ENCODE measurements around the gene UBA52. TPM values are rescaled to one million over a fixed set of nuclear protein-coding genes. Genes with fewer than 3 reads are reported as not detected.
A peak's percentile ranks its signal among the peaks of the same experiment; 100 is the strongest.

The UBA52 gene
- total and polyA plus RNA-seq, 9 donors, result 1,127 to 1,404 (median 1,266) TPM

DNA sequence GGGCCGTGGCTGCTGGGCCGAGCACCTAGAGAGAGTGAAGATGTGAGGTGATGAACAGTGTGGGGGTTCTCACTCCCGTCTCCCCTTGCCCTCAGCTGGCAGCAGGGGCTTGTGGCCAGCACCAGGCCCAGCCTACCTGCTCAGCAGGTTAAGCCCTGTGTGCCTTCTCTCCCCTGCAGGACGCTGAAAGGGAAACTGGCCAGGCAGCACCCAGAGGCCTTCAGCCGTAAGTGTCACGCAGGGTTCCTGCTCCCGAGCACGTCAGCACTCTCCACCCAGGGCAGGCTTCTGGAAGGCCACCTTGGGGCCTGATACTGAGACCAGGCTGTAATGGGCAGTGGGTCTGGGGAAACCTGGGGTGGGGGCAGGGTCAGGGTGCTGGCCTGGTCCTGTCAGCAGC lies 4.7 kb upstream of the UBA52 start:
- no peaks in the 10 kb centered on the region for H3K27me3 ChIP-seq (ENCODE audit: control insufficient read depth, insufficient read depth, low read length)
- H3K4me3 ChIP-seq (ENCODE audit: low read length), result no peak overlapping the region
- DNase-seq, result no peak
- peaks cover 7% of the 10 kb centered on the region for H3K4me1 ChIP-seq (ENCODE audit: control insufficient read depth, insufficient read depth, low read length)
- 88% methylated on average over 8 of the region's 8 CpGs for WGBS (ENCODE audit: insufficient coverage)
- H3K9me3 ChIP-seq (replicated peaks; ENCODE audit: control insufficient read depth, low read depth, low read length), result no peaks in the 10 kb centered on the region
- no peak overlapping the region for H3K27ac ChIP-seq (ENCODE audit: low read length)
- H3K36me3 ChIP-seq (ENCODE audit: control insufficient read depth, insufficient read depth, low read length), result peaks cover 60% of the 10 kb centered on the region

DNA sequence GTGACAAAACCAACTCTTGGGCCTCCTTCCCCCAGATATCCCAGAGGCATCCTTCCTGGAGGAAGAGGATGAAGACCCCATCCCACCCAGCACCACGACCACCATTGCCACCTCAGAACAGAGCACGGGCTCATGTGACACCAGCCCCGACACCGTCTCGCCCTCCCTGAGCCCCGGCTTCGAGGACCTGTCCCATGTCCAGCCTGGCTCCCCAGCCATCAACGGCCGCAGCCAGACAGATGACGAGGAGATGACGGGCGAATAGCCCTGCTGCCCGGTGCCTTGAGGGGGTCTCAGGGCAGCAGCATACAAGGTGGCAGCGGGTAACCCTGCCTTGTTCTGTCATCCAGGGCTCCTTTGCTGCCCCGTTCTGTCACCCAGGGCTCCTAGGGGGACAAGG lies 3.3 kb upstream of the UBA52 start:
- Histone ChIP-seq H3K27ac (ENCODE audit: low read length) (no peak overlapping the region), H3K9me3 (replicated peaks; ENCODE audit: control insufficient read depth, low read depth, low read length) (no peaks in the 10 kb centered on the region), H3K27me3 (ENCODE audit: control insufficient read depth, insufficient read depth, low read length) (no peaks in the 10 kb centered on the region), H3K4me3 (ENCODE audit: low read length) (no peak overlapping the region), H3K36me3 (ENCODE audit: control insufficient read depth, insufficient read depth, low read length) (peaks cover 57% of the 10 kb centered on the region), H3K4me1 (ENCODE audit: control insufficient read depth, insufficient read depth, low read length) (peaks cover 16% of the 10 kb centered on the region)
- no peak for DNase-seq
- WGBS (ENCODE audit: insufficient coverage), result 92% methylated on average over 12 of the region's 15 CpGs

DNA sequence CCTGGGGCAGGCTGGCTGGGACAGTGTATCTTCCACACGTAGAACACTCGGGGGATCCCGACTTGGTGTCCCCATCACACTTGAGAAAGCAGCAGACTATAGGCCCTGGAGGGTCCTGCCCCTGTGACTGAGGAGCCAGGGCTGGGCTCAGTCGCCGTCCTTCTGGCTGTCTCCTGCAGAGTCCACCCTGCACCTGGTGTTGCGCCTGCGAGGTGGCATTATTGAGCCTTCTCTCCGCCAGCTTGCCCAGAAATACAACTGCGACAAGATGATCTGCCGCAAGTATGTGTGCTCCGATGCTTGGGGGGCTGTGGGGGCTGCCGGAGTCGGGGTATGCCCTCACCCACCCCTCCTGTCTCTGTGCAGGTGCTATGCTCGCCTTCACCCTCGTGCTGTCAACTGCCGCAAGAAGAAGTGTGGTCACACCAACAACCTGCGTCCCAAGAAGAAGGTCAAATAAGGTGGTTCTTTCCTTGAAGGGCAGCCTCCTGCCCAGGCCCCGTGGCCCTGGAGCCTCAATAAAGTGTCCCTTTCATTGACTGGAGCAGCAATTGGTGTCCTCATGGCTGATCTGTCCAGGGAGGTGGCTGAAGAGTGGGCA lies 3.1 kb downstream of the UBA52 start:
- DNase-seq, result no peak
- Histone ChIP-seq H3K9me3 (replicated peaks; ENCODE audit: control insufficient read depth, low read depth, low read length) (no peaks in the 10 kb centered on the region), H3K4me1 (ENCODE audit: control insufficient read depth, insufficient read depth, low read length) (peaks cover 17% of the 10 kb centered on the region), H3K27me3 (ENCODE audit: control insufficient read depth, insufficient read depth, low read length) (no peaks in the 10 kb centered on the region), H3K36me3 (ENCODE audit: control insufficient read depth, insufficient read depth, low read length) (peaks cover 51% of the 10 kb centered on the region), H3K4me3 (ENCODE audit: low read length) (no peak overlapping the region), H3K27ac (ENCODE audit: low read length) (no peak overlapping the region)
- WGBS (ENCODE audit: insufficient coverage), result 97% methylated on average over 14 of the region's 18 CpGs

DNA sequence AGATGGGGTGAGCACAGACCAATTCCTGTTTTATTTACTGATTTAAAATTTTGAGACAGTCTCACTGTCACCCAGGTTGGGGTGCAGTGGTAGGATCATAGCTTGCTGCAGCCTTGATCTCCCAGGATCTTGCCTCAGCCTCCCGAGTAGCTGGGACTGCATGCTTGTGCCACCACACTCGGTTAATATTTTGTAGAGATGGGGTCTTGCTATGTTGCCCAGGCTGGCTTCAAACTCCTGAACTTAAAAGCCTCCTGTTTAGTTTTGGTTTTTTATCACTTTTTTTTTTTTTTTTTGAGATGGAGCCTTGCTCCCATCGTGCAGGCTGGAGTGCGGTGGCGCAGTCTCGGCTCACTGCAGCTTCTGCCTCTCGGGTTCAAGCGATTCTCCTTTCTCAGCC lies 4.7 kb downstream of the UBA52 start:
- Histone ChIP-seq H3K36me3 (ENCODE audit: control insufficient read depth, insufficient read depth, low read length) (peaks cover 51% of the 10 kb centered on the region), H3K9me3 (replicated peaks; ENCODE audit: control insufficient read depth, low read depth, low read length) (no peaks in the 10 kb centered on the region), H3K27ac (ENCODE audit: low read length) (no peak overlapping the region), H3K4me3 (ENCODE audit: low read length) (no peak overlapping the region), H3K27me3 (ENCODE audit: control insufficient read depth, insufficient read depth, low read length) (no peaks in the 10 kb centered on the region), H3K4me1 (ENCODE audit: control insufficient read depth, insufficient read depth, low read length) (peaks cover 13% of the 10 kb centered on the region)
- WGBS (ENCODE audit: insufficient coverage), result no CpG with 5 or more reads among the region's 8 CpGs
- no peak for DNase-seq

DNA sequence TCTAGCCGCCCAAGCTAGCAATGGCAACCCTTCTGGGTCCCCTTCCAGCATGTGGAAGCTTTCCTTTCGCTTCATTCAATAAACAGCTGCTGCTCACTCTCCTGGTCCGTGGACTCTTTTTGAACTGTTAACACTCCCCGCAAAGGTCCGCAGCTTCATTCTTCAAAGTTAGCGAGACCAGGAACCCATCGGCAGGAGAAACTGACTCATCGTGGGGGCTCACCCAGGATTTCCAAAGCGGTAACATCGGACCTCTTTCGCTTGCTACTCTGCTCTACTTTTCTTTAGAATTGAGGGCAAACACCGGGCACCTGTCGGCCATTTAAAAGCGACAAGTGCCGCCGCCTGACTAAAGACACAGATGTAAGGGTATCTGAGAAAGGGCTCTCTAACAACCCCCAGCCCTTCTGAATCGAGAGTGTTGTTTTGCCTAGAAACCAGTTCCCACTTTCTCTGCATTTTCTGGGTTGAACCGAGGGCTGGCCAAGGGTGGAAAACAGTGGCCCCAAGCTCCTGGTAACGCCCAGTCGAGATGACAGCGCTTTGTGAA lies 5.8 kb downstream of the UBA52 start:
- H3K27ac ChIP-seq (ENCODE audit: low read length), result no peak overlapping the region
- H3K9me3 ChIP-seq (replicated peaks; ENCODE audit: control insufficient read depth, low read depth, low read length), result no peaks in the 10 kb centered on the region
- no peaks in the 10 kb centered on the region for H3K27me3 ChIP-seq (ENCODE audit: control insufficient read depth, insufficient read depth, low read length)
- H3K4me3 ChIP-seq (ENCODE audit: low read length), result no peak overlapping the region
- H3K4me1 ChIP-seq (ENCODE audit: control insufficient read depth, insufficient read depth, low read length), result peaks cover 10% of the 10 kb centered on the region
- peaks cover 51% of the 10 kb centered on the region for H3K36me3 ChIP-seq (ENCODE audit: control insufficient read depth, insufficient read depth, low read length)
- WGBS (ENCODE audit: insufficient coverage), result 78% methylated on average over 15 of the region's 21 CpGs
- DNase-seq, result no peak

DNA sequence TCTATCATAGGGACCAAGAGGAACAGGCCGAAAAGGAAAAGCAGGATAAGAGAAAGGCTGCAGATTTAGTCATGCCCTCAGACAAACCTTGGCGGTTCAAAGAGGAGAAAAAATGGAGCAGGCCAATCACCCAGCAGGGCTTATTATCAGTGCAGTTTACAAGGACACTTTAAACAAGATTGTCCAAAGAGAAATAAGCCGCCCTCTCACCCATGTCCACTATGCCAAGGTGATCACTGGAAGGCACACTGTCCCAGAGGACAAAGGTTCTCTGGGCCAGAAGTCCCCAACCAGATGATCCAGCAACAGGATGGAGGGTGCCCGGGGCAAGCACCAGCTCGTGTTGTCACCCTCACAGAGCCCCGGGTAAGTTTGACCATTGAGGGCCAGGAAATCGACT lies 8.7 kb downstream of the UBA52 start:
- no peak for DNase-seq
- Histone ChIP-seq H3K4me3 (ENCODE audit: low read length) (no peak overlapping the region), H3K9me3 (replicated peaks; ENCODE audit: control insufficient read depth, low read depth, low read length) (no peaks in the 10 kb centered on the region), H3K36me3 (ENCODE audit: control insufficient read depth, insufficient read depth, low read length) (peaks cover 28% of the 10 kb centered on the region), H3K27ac (ENCODE audit: low read length) (no peak overlapping the region), H3K27me3 (ENCODE audit: control insufficient read depth, insufficient read depth, low read length) (no peaks in the 10 kb centered on the region), H3K4me1 (ENCODE audit: control insufficient read depth, insufficient read depth, low read length) (no peaks in the 10 kb centered on the region)
- 76% methylated on average over 5 of the region's 7 CpGs for WGBS (ENCODE audit: insufficient coverage)

DNA sequence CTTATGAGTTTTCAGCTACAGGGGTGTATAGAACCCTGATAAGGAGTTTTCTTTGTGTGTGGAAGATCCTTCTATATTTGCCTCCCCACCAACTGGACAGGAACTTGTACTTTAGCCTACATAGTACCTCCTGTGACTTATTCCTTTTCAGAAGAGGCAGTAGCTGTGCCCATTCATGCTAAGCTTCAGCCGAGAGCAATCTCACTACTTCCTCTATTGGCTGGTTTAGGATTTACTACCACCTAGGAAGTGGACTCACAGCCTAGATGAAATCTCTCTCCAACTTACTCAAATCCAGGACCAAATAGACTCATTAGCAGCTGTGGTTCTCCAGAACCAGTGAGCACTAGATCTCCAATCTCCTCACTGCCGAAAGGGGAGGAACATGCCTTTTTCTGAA lies 14.6 kb downstream of the UBA52 start:
- Histone ChIP-seq H3K27me3 (ENCODE audit: control insufficient read depth, insufficient read depth, low read length) (no peaks in the 10 kb centered on the region), H3K36me3 (ENCODE audit: control insufficient read depth, insufficient read depth, low read length) (peaks cover 5% of the 10 kb centered on the region), H3K4me1 (ENCODE audit: control insufficient read depth, insufficient read depth, low read length) (peaks cover 28% of the 10 kb centered on the region), H3K27ac (ENCODE audit: low read length) (no peak overlapping the region), H3K4me3 (ENCODE audit: low read length) (no peak overlapping the region), H3K9me3 (replicated peaks; ENCODE audit: control insufficient read depth, low read depth, low read length) (no peaks in the 10 kb centered on the region)
- WGBS (ENCODE audit: insufficient coverage), result 0% methylated on average over 1 of the region's 2 CpGs
- no peak for DNase-seq

DNA sequence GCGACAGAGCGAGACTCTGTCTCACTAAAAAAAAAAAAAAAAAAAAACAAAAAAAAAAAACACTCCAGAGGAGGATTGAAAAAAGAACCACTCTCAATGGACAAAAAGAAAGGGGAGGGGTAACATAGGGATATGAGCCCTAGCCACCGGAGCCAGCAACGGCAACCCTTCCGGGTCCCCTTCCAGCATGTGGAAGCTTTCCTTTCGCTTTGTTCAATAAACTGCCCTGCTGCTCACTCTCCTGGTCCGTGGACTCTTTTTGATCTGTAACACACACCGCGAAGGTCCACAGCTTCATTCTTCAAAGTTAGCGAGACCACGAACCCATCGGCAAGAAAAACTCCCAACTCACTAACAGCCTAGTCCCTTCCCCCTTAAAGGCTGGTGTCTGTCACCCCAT lies 15.9 kb downstream of the UBA52 start:
- H3K27me3 ChIP-seq (ENCODE audit: control insufficient read depth, insufficient read depth, low read length), result no peaks in the 10 kb centered on the region
- H3K36me3 ChIP-seq (ENCODE audit: control insufficient read depth, insufficient read depth, low read length), result peaks cover 13% of the 10 kb centered on the region
- H3K27ac ChIP-seq (ENCODE audit: low read length), result no peak overlapping the region
- WGBS (ENCODE audit: insufficient coverage), result 87% methylated on average over 7 of the region's 12 CpGs
- no peak overlapping the region for H3K4me3 ChIP-seq (ENCODE audit: low read length)
- H3K9me3 ChIP-seq (replicated peaks; ENCODE audit: control insufficient read depth, low read depth, low read length), result no peaks in the 10 kb centered on the region
- peaks cover 34% of the 10 kb centered on the region for H3K4me1 ChIP-seq (ENCODE audit: control insufficient read depth, insufficient read depth, low read length)
- no peak for DNase-seq

DNA sequence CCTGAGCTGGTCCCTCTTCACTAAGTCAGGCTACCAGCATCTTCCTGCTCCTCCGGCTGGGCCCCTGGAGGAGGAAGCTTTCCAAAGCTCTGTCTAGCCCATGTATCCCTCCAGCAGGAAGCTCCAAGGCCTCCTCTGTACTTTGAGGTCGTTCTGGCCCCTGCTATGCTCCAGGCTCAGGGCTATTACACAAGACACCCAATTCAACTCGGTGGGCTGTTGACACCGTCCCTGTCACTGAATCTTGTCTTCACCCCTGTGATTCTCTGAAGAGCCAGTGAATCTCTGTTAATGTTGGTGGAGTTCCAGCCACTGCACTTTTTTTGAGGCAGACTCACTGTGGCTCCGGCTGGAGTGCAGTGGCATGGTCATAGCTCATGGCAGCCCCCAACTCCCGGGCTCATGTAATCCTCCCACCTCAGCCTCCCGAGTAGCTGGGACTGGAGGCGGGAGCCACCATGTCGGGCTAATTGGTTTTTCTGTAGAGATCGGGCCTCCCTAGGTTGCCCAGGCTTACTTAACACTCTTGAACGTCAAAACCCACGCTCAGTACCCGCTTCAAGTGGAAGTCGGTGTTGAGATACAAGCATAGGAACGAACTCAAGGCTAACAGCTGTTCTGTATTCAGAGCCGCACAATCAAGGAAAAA lies 16.4 kb downstream of the UBA52 start:
- DNase-seq, result no peak
- Histone ChIP-seq H3K4me1 (ENCODE audit: control insufficient read depth, insufficient read depth, low read length) (peaks cover 34% of the 10 kb centered on the region), H3K27ac (ENCODE audit: low read length) (peak overlapping the region; percentile 94), H3K9me3 (replicated peaks; ENCODE audit: control insufficient read depth, low read depth, low read length) (no peaks in the 10 kb centered on the region), H3K27me3 (ENCODE audit: control insufficient read depth, insufficient read depth, low read length) (no peaks in the 10 kb centered on the region), H3K4me3 (ENCODE audit: low read length) (peak overlapping the region; percentile 75), H3K36me3 (ENCODE audit: control insufficient read depth, insufficient read depth, low read length) (peaks cover 13% of the 10 kb centered on the region)
- WGBS (ENCODE audit: insufficient coverage), result 10% methylated on average over 3 of the region's 16 CpGs

DNA sequence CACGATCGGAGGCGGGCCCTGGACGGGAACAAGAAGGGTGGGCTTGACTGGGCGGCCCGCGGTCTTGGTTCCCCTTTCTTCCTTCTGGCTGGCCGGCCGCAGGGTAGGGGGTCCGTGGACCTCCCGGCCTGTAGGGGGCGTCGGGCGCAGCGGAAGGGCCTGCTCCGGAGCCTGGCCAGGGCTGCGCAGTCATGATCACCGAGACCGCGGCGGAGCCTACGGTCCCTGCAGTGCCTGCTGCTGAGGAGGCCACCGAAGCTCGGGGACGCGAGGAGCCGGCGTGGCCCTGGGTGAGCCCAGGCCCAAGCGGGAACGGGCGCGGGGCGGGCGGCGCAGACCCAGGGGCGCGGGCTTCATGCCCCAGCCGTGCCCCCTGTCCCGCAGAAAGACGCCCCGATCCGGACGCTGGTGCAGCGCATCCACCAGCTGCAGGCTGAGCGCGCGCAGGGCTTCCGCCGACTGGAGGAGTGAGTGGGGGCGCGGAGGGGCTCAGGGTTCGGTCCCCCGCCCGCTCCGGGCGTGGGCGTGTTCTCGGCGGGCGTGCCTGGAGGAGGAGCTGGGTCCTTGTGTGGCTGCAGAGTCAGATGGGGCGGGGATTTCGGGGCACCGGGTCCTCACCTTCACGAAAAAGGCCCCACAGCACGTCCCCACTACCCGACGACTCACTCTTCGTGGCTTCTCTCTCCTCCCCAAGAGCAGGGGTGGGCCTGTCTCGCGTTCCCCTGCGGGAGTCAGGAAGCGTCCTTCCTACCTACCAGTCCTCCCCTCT lies 17.1 kb downstream of the UBA52 start, which contains the start of gene REX1BD:
Gene REX1BD, plus strand, starts transcription at position 188 of the 769 bp plus-strand sequence. Its CDS starts 4 bp downstream, at position 192.
- peak within 1 kb of the TSS; percentile 75 for H3K4me3 ChIP-seq (ENCODE audit: low read length)
- peaks cover 34% of the 10 kb centered on the region for H3K4me1 ChIP-seq (ENCODE audit: control insufficient read depth, insufficient read depth, low read length)
- no peaks in the 10 kb centered on the region for H3K9me3 ChIP-seq (replicated peaks; ENCODE audit: control insufficient read depth, low read depth, low read length)
- H3K27me3 ChIP-seq (ENCODE audit: control insufficient read depth, insufficient read depth, low read length), result peaks cover 2% of the 10 kb centered on the region
- under 1% methylated on average over 69 of the region's 72 CpGs for WGBS (ENCODE audit: insufficient coverage)
- peak within 1 kb of the TSS; percentile 94 for H3K27ac ChIP-seq (ENCODE audit: low read length)
- peaks cover 13% of the 10 kb centered on the region for H3K36me3 ChIP-seq (ENCODE audit: control insufficient read depth, insufficient read depth, low read length)
- DNase-seq, result peak; percentile 94

Data from muscle of leg (tissue), 11 donors.